SH-SY5Y (cell line): ENCODE results near the gene RAB34.

Experiments used
- GATA2 ChIP-seq: IDR thresholded peaks from 2 replicates; pipeline ENCODE4 v1.6.1; 2011; ENCODE audit warnings: mild to moderate bottlenecking, low read depth, low read length
- GATA3 ChIP-seq: IDR thresholded peaks from 2 replicates; pipeline ENCODE4 v1.6.1; 2011; ENCODE audit warnings: low read depth, mild to moderate bottlenecking, low read length, moderate library complexity

GRCh38 chr17:28734712-28735241, 17.1 kb upstream of the RAB34 start:
- TF ChIP-seq GATA3 = no peak
- no peak for TF ChIP-seq GATA2
